ENCODE data around the gene DNAAF3. TPM values are rescaled to one million over a fixed set of nuclear protein-coding genes. Genes with fewer than 3 reads are reported as not detected.

The DNAAF3 gene
- total RNA-seq, 1 donor from 2014 or later, result 18.4 TPM

- H3K27ac Mint-ChIP-seq, result peak within 1 kb of the TSS; percentile 98
- no peak for DNase-seq (ENCODE audit: low spot score, unreplicated experiment)
- H3K4me3 Mint-ChIP-seq (ENCODE audit: low read depth), result peak within 1 kb of the TSS; percentile 97
- no peaks in the 10 kb centered on the region for H3K9me3 Mint-ChIP-seq (ENCODE audit: low read depth)
- no peak for TF ChIP-seq CTCF (IDR thresholded peaks at IDR 0.05; ENCODE audit: unreplicated experiment)
- no peaks in the 10 kb centered on the region for H3K36me3 Mint-ChIP-seq (ENCODE audit: insufficient read depth)
- peaks cover 26% of the 10 kb centered on the region for H3K4me1 Mint-ChIP-seq (ENCODE audit: low read depth)
- peaks cover 3% of the 10 kb centered on the region for H3K27me3 Mint-ChIP-seq
Measured at GRCh38 chr19:55116859-55117662, 49.4 kb downstream of the DNAAF3 start, which contains the start of gene PPP1R12C. TSS of gene PPP1R12C (minus strand) at chr19:55117637. CDS start at chr19:55117543, 94 bp downstream.

GRCh38 chr19:55116232-55116858 is 50.1 kb downstream of the DNAAF3 start:
- no peak for DNase-seq (ENCODE audit: low spot score, unreplicated experiment)
- no peaks in the 10 kb centered on the region for H3K27me3 Mint-ChIP-seq
- no peaks in the 10 kb centered on the region for H3K9me3 Mint-ChIP-seq (ENCODE audit: low read depth)
- H3K4me3 Mint-ChIP-seq (ENCODE audit: low read depth), result peak overlapping the region; percentile 97
- no peaks in the 10 kb centered on the region for H3K36me3 Mint-ChIP-seq (ENCODE audit: insufficient read depth)
- H3K27ac Mint-ChIP-seq, result peak overlapping the region; percentile 93
- peaks cover 26% of the 10 kb centered on the region for H3K4me1 Mint-ChIP-seq (ENCODE audit: low read depth)
- no peak for TF ChIP-seq CTCF (IDR thresholded peaks at IDR 0.05; ENCODE audit: unreplicated experiment)

- TF ChIP-seq CTCF (IDR thresholded peaks at IDR 0.05; ENCODE audit: unreplicated experiment), result no peak
- H3K27ac Mint-ChIP-seq, result peak overlapping the region; percentile 93
- no peaks in the 10 kb centered on the region for H3K9me3 Mint-ChIP-seq (ENCODE audit: low read depth)
- peaks cover 26% of the 10 kb centered on the region for H3K4me1 Mint-ChIP-seq (ENCODE audit: low read depth)
- H3K27me3 Mint-ChIP-seq, result no peaks in the 10 kb centered on the region
- H3K36me3 Mint-ChIP-seq (ENCODE audit: insufficient read depth), result peaks cover 2% of the 10 kb centered on the region
- peak overlapping the region; percentile 97 for H3K4me3 Mint-ChIP-seq (ENCODE audit: low read depth)
- no peak for DNase-seq (ENCODE audit: low spot score, unreplicated experiment)
Measured at GRCh38 chr19:55115446-55116065, 50.9 kb downstream of the DNAAF3 start.

GRCh38 chr19:55114566-55115145 is 51.8 kb downstream of the DNAAF3 start:
- H3K36me3 Mint-ChIP-seq (ENCODE audit: insufficient read depth), result peaks cover 2% of the 10 kb centered on the region
- H3K27me3 Mint-ChIP-seq, result no peaks in the 10 kb centered on the region
- H3K27ac Mint-ChIP-seq, result no peak overlapping the region
- no peak overlapping the region for H3K4me3 Mint-ChIP-seq (ENCODE audit: low read depth)
- no peak for DNase-seq (ENCODE audit: low spot score, unreplicated experiment)
- TF ChIP-seq CTCF (IDR thresholded peaks at IDR 0.05; ENCODE audit: unreplicated experiment), result no peak
- H3K4me1 Mint-ChIP-seq (ENCODE audit: low read depth), result peaks cover 26% of the 10 kb centered on the region
- H3K9me3 Mint-ChIP-seq (ENCODE audit: low read depth), result no peaks in the 10 kb centered on the region

- Mint-ChIP-seq H3K27me3 (no peaks in the 10 kb centered on the region), H3K27ac (no peak overlapping the region), H3K36me3 (ENCODE audit: insufficient read depth) (peaks cover 5% of the 10 kb centered on the region), H3K4me1 (ENCODE audit: low read depth) (peaks cover 22% of the 10 kb centered on the region), H3K9me3 (ENCODE audit: low read depth) (no peaks in the 10 kb centered on the region), H3K4me3 (ENCODE audit: low read depth) (no peak overlapping the region)
- no peak for DNase-seq (ENCODE audit: low spot score, unreplicated experiment)
- no peak for TF ChIP-seq CTCF (IDR thresholded peaks at IDR 0.05; ENCODE audit: unreplicated experiment)
Measured at GRCh38 chr19:55113570-55114039, 52.8 kb downstream of the DNAAF3 start.
